Heart left ventricle (tissue), 16 donors: Measurements from ENCODE around the gene GAMT. TPM values are rescaled to one million over a fixed set of nuclear protein-coding genes. Genes with fewer than 3 reads are reported as not detected.
A peak's percentile ranks its signal among the peaks of the same experiment; 100 is the strongest.

Source experiments
- ATAC-seq, 4 donors: fragments of 200-7000 bp; cut with Tn5 transposase; one replicate each; pipeline ENCODE4 v1.9.1; 2020 to 2022; ENCODE audit warnings: moderate library complexity in 4 of 4, mild to moderate bottlenecking in 3 of 4, moderate number of reproducible peaks in 1 of 4
- DNase-seq, 5 donors: peaks; one replicate each; pipeline ENCODE4 v3.0.0-alpha.2; 2020
- H3K27ac ChIP-seq, 12 donors: fragments of 200-600 bp; sonication (generic) in 4 of 12; one replicate each; pipeline versions ENCODE4 v1.5.0 to v1.8.0; 2016 to 2022; ENCODE audit warnings: mild to moderate bottlenecking in 2 of 12
- H3K27me3 ChIP-seq, 9 donors: fragments of 200-600 bp; sonication (generic) in 2 of 9; one replicate each; pipeline versions ENCODE4 v1.5.1 to v1.8.0; 2016 to 2022; ENCODE audit warnings: mild to moderate bottlenecking in 3 of 9
- H3K36me3 ChIP-seq, 9 donors: fragments of 200-600 bp; sonication (generic) in 2 of 9; one replicate each; pipeline versions ENCODE4 v1.5.0 to v1.8.0; 2018 to 2022; ENCODE audit warnings: mild to moderate bottlenecking in 2 of 9
- H3K4me1 ChIP-seq, 12 donors: fragments of 200-600 bp; sonication (generic) in 4 of 12; one replicate each; pipeline versions ENCODE4 v1.5.0 to v1.8.0; 2016 to 2022; ENCODE audit warnings: mild to moderate bottlenecking in 3 of 12
- H3K4me3 ChIP-seq, 12 donors: fragments of 200-600 bp; sonication (generic) in 4 of 12; one replicate each; pipeline versions ENCODE4 v1.5.0 to v1.8.0; 2017 to 2022; ENCODE audit warnings: mild to moderate bottlenecking in 9 of 12, moderate library complexity in 4 of 12
- H3K9me3 ChIP-seq, 12 donors: fragments of 200-600 bp; sonication (generic) in 4 of 12; one replicate each; pipeline versions ENCODE4 v1.5.0 to v1.8.0; 2016 to 2022; ENCODE audit warnings: mild to moderate bottlenecking in 1 of 12
- POLR2A ChIP-seq, 2 donors: fragments of 450-650 bp; IDR thresholded peaks; one replicate each; pipeline ENCODE4 v1.6.1; 2017; ENCODE audit warnings: antibody characterized with exemption in 2 of 2, mild to moderate bottlenecking in 2 of 2, moderate library complexity in 2 of 2
- WGBS, 4 donors: extraction: QIAGEN DNeasy Blood & Tissue Kit in 2 of 4; methylation state at CpG; one replicate each; pipeline versions ENCODE4 v1.1.5 to v1.1.7; 2013 to 2018; 5-methylcytosine and 5-hydroxymethylcytosine counted together
- intact Hi-C, 10 donors: fragments of 100-400 bp; cut with DNase I; formaldehyde crosslinking; loops; one replicate each; pipeline versions ENCODE4 v1.11.1 to v1.14.2; 2022
- polyA plus RNA-seq, 2 donors: library from polyadenylated mRNA; stranded (reverse); fragments of 200-250 nt; gene quantifications; one replicate each; pipeline ENCODE4 v1.2.3, GENCODE V29; 2013
- total RNA-seq, 9 donors: library from RNA; depleted of rRNA in 2 of 9; stranded (reverse); fragments of >200 nt in 2 of 9; fragmentation: NEBNext Ultra II Directional in 3 of 9; extraction: Animal tissue kit (Norgen Biotek cat#: 25700) in 3 of 9; gene quantifications; one replicate each; pipeline versions ENCODE4 v1.1.0 to v1.2.4, GENCODE V29; 2016 to 2023
- TF ChIP-seq, protein P1 (sequence below), 12 donors: fragments of 200-600 bp; sonication (generic) in 4 of 12; IDR thresholded peaks; one replicate each; pipeline versions ENCODE4 v1.5.0 to v1.8.0; 2018 to 2022; ENCODE audit warnings: antibody characterized with exemption in 12 of 12, mild to moderate bottlenecking in 5 of 12
- donor health status: ischemic (EF 13 %, LVEDD 7.1; RV severe dilation, severe dysfunction).
- donor health status: healthy with polysubstance abuse.
- donor health status: DM: no; HTN: yes; CAD: no.
- donor health status: DM: no; HTN: no; CAD: no.
- donor health status: ischemic (EF 25% LVEDD 6.9; RV normal size, moderate dysfunction).
- donor health status: ischemic (EF 25% LVEDD 5.7; RV mildly dilated, moderate dysfunction).
- donor health status: healthy.
- donor health status: DM: yes; HTN: yes; CAD: no.
- donor health status: ischemic (EF 35%, LVEDD 5.7; RV mildly dilated, moderate dysfunction).
- donor health status: nonischemic (EF 11% LVEDD 7.7; RV severe dilation, severe dysfunction).
- donor health status: DM: yes; HTN: yes; CAD: no.
- donor health status: PGD.
- donor health status: ischemic (EF 29% LVEDD 5.4; RV normal size, mild dysfunction).
- donor health status: nonischemic (EF 23%, LVEDD 6.1; RV moderate dilation, normal function).

GAMT gene
- total and polyA plus RNA-seq, 11 donors = 21.9 to 180 (median 62.5) TPM

DNA sequence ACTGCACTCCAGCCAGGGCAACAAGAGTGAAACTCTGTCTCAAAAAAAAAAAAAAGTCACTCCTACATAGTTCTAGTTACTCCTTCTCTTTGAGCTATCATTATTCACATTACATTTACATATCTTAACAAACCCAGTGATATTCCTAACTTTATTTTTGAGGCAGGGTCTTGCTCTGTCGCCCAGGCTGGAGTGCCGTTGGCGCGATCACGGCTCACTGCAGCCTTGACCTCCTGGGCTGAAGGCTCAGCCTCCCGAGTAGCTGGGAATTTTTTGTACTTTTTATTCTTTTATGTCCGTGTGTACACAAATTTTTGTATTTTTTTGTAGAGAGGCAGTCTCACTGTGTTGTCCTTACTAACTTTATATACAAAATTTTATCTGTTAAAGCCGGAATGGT, 36.3 kb upstream of the GAMT start:
- no peaks in the 10 kb centered on the region for H3K9me3 ChIP-seq
- intact Hi-C loops = loop anchor here in 1 of 10 donors (5.0 kb wide), 1 partner anchor 160 kb away; the partner anchor contains the start of gene FAM174C
- no peak for DNase-seq
- H3K4me3 ChIP-seq = peak overlapping the region in 7 of 12 donors; percentile 57 to 100 (median 92)
- H3K27ac ChIP-seq = peak overlapping the region in 1 of 12 donors; percentile 94
- H3K27me3 ChIP-seq = no peaks in the 10 kb centered on the region
- no peak for ATAC-seq
- WGBS, 4 donors = 60 to 68% (median 63%) methylated on average over 8 of the region's 8 CpGs
- H3K4me1 ChIP-seq = peaks cover 2 to 30% (median 20%) of the 10 kb centered on the region in 12 donors
- H3K36me3 ChIP-seq = peaks cover 8 to 66% (median 62%) of the 10 kb centered on the region in 9 donors
- TF ChIP-seq, protein P1, sequence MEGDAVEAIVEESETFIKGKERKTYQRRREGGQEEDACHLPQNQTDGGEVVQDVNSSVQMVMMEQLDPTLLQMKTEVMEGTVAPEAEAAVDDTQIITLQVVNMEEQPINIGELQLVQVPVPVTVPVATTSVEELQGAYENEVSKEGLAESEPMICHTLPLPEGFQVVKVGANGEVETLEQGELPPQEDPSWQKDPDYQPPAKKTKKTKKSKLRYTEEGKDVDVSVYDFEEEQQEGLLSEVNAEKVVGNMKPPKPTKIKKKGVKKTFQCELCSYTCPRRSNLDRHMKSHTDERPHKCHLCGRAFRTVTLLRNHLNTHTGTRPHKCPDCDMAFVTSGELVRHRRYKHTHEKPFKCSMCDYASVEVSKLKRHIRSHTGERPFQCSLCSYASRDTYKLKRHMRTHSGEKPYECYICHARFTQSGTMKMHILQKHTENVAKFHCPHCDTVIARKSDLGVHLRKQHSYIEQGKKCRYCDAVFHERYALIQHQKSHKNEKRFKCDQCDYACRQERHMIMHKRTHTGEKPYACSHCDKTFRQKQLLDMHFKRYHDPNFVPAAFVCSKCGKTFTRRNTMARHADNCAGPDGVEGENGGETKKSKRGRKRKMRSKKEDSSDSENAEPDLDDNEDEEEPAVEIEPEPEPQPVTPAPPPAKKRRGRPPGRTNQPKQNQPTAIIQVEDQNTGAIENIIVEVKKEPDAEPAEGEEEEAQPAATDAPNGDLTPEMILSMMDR (IDR thresholded peaks at IDR 0.05) = no peak
- no peak for TF ChIP-seq POLR2A (IDR thresholded peaks at IDR 0.05)

DNA sequence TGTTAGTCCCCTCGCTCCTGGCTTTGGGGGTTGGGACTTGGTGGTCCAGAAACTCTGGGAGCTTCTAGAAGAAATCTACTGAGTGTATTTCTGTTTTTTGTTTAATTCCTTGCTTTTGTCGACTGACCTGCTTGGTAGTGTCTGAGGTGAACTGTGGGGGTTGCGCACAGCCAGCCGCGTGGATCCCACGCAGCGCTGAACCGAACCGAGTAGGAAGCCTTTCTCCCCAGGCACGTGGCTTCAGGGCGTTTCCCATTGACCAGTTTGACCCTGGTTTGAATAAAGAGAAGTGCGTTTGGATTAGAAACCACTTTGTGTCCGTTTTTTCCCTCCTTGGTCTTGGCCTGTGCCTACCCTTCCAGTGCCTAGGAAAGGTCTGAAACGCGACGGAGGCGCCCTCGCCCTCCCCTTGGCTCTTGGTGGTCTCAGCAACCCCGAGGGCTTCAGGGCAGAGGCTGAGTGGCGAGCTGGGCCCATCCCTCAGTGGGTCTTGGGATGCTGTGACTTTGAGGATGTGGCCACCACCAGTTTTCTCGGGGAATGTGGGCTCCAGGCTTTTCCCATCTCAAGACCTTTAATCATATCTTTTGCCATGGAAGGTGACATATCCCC, 34.1 kb upstream of the GAMT start:
- H3K27me3 ChIP-seq = no peaks in the 10 kb centered on the region
- H3K9me3 ChIP-seq = no peaks in the 10 kb centered on the region
- intact Hi-C loops = loop anchor here in 1 of 10 donors (5.0 kb wide), 1 partner anchor 158 kb away; the partner anchor contains the start of gene FAM174C
- DNase-seq = no peak
- TF ChIP-seq, protein P1 (IDR thresholded peaks at IDR 0.05) = no peak
- no peak for TF ChIP-seq POLR2A (IDR thresholded peaks at IDR 0.05)
- H3K27ac ChIP-seq = no peak overlapping the region
- H3K36me3 ChIP-seq = peaks cover 0 to 68% (median 60%) of the 10 kb centered on the region in 9 donors
- H3K4me3 ChIP-seq = no peak overlapping the region
- no peak for ATAC-seq
- peaks cover 2 to 26% (median 19%) of the 10 kb centered on the region in 12 donors for H3K4me1 ChIP-seq
- 88 to 92% (median 90%) methylated on average over 21 of the region's 21 CpGs for WGBS, 4 donors

DNA sequence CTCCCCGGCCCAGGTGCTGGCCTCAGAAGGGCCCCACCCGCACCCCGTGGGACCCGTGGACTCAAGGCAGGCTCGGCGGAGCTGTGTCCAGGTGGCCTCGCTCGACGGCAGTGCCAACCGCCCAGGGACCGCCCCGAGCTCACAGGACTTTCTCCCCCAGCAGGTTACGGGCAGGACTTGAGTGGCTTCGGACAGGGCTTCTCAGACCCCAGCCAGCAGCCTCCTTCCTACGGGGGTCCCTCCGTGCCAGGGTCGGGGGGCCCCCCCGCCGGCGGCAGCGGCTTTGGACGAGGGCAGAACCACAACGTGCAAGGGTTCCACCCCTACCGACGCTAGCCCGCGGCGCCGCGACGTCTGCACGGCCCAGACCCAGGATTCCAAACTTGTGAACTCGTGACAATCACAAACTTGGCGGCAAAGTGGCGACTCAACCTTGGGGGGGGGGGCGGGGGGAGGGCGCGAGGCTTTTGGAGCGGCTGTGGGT, 33.3 kb upstream of the GAMT start:
- DNase-seq (no peak), ATAC-seq (no peak)
- no peaks in the 10 kb centered on the region for H3K9me3 ChIP-seq
- H3K36me3 ChIP-seq = peaks cover 0 to 67% (median 60%) of the 10 kb centered on the region in 9 donors
- no peak overlapping the region for H3K4me3 ChIP-seq
- intact Hi-C loops = loop anchor here in 1 of 10 donors (5.0 kb wide), 1 partner anchor 157 kb away; the partner anchor contains the start of gene FAM174C
- H3K27ac ChIP-seq = no peak overlapping the region
- TF ChIP-seq, protein P1 (IDR thresholded peaks at IDR 0.05) = no peak
- no peak for TF ChIP-seq POLR2A (IDR thresholded peaks at IDR 0.05)
- whole genome bisulfite sequencing, 4 donors = 86 to 94% (median 87%) methylated on average over 23 to 39 of the region's 39 CpGs
- no peaks in the 10 kb centered on the region for H3K27me3 ChIP-seq
- peaks cover 2 to 25% (median 13%) of the 10 kb centered on the region in 12 donors for H3K4me1 ChIP-seq

DNA sequence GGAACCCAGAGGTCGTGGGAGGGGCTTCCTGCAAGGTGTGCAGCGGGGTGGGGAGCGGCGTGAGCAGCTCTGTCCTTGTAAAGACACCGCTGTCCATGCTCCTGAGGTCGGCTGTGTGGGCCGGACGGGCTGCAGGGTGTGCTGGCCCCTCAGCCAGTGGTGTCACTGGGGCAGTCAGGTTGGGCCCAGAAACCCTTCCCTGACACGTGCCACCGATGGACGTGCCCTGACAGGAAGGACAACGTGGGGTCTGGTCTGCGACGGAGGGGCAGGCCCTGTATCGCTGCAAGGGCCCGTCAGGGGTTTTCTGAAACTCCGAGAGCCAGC, 32.7 kb upstream of the GAMT start:
- intact Hi-C loops = no loop called here
- no peak overlapping the region for H3K27ac ChIP-seq
- TF ChIP-seq, protein P1 (IDR thresholded peaks at IDR 0.05) = no peak
- no peak for TF ChIP-seq POLR2A (IDR thresholded peaks at IDR 0.05)
- peaks cover 0 to 25% (median 8%) of the 10 kb centered on the region in 12 donors for H3K4me1 ChIP-seq
- H3K36me3 ChIP-seq = peaks cover 0 to 69% (median 63%) of the 10 kb centered on the region in 9 donors
- 93 to 98% (median 96%) methylated on average over 15 to 17 of the region's 17 CpGs for whole genome bisulfite sequencing, 4 donors
- no peak overlapping the region for H3K4me3 ChIP-seq
- DNase-seq = no peak
- no peak for ATAC-seq
- H3K27me3 ChIP-seq = no peaks in the 10 kb centered on the region
- H3K9me3 ChIP-seq = no peaks in the 10 kb centered on the region
